GM21576 (cell line): ENCODE data around the gene NCOR2.

Experiments used
- ATAC-seq: cut with Tn5 transposase; IDR thresholded peaks from one replicate; pipeline ENCODE4 v1.9.1; 2021; ENCODE audit warnings: mild to moderate bottlenecking, moderate library complexity; ENCODE audit not compliant: unreplicated experiment

Gene NCOR2

GRCh38 chr12:124529565-124530276, 37.7 kb downstream of the NCOR2 start:
- no peak for ATAC-seq

GRCh38 chr12:124527861-124528561, 39.4 kb downstream of the NCOR2 start:
- ATAC-seq, result no peak

- no peak for ATAC-seq
Observed at GRCh38 chr12:124525927-124526692, 41.3 kb downstream of the NCOR2 start.

- ATAC-seq, result no peak
Observed at GRCh38 chr12:124525455-124525854, 42.0 kb downstream of the NCOR2 start.

GRCh38 chr12:124524231-124524925, 43.0 kb downstream of the NCOR2 start:
- ATAC-seq, result no peak

GRCh38 chr12:124523071-124523470, 44.3 kb downstream of the NCOR2 start:
- no peak for ATAC-seq

- ATAC-seq, result no peak
Observed at GRCh38 chr12:124520907-124521306, 46.5 kb downstream of the NCOR2 start.

GRCh38 chr12:124520265-124520701, 47.1 kb downstream of the NCOR2 start:
- no peak for ATAC-seq

- no peak for ATAC-seq
Observed at GRCh38 chr12:124519746-124520145, 47.7 kb downstream of the NCOR2 start.

- no peak for ATAC-seq
Observed at GRCh38 chr12:124518051-124518932, 49.1 kb downstream of the NCOR2 start.
